HG03280 (cell line): Measurements from ENCODE around the gene MAN1A1.
"Not testable (repeated sequence)": the region's sequence is repeated elsewhere in the genome, so short reads cannot be mapped to it uniquely, and the experiment has no call there.

Experiments used
- ATAC-seq: cut with Tn5 transposase; IDR thresholded peaks from one replicate; pipeline ENCODE4 v1.9.1; 2021; ENCODE audit warnings: mild to moderate bottlenecking, moderate library complexity; ENCODE audit not compliant: unreplicated experiment

MAN1A1 gene

DNA sequence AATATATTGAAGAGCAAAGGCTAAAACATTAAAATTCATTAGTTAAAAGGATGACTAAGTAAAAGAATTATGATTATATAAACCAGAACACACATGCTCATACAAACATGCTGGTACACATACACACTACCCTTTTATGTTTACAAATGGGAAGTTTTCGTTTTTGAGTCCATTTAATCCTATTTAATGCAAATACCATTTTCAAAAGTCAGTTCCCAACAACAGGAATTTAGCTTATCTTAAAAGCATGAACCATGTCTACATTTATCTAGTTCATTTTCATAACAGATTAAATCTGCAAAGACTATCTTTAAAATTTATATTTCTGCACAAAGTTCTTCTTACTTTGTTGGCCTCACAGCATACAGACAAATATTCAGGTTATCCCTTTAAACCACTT lies 42.5 kb downstream of the MAN1A1 start:
- no peak for ATAC-seq

DNA sequence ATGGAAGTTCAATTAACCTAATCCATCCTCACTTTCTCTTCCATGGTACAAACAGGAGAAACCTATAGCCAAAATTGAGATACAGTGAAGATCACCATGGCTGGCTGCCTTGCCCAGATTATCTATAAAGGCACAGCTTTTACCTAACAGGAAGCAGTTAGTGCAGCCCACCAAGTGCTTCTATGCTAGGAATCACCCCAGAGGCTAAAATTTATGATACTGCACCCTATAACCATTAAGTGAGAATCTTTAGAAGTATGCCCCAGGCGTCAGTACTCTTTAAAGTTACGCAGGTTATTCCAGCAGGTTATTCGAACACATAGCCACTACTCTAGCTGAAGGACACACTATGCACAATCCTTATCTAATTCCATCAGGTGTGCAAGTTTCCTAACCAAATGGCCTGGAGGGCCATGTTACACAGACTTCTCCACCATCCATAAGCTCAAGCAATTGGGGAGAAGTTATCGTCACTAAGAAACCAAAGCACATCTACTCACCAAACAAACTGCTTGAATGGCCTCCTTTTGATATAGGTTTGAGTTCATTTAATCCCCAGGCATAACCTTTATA lies 43.1 kb downstream of the MAN1A1 start:
- no peak for ATAC-seq

DNA sequence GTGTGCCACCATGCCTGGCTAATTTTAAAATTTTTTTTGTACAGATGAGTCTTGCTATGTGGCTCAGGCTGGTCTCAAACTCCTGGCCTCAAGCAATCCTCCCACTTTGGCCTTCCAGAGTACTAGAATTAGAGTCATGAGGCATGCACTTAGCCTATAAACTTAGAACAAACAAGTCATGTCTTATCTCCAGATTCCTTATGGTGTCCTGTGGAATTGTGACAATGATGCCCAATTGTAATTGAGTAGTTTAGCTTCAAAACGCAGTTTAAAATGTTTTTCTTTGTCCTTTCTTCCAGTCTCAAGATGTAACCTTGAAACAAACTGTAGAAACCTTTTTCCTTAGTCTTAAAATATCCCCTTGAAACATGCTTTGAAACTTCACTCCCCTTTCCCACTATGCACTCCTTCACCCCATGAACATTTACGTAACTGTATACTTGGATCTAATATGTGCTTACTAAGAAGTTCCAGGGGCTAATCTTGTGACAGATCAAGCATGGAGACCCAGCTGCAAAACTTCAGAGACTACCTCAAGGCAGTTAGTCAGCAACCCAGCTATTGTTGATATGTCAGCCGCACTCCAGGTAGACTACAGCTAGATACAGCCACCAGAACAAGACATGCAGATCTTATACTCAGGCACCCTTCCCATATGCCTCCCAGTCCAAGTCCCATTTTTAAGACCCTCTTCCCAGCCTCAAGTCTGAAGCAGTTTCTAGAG lies 46.2 kb downstream of the MAN1A1 start:
- no peak for ATAC-seq

DNA sequence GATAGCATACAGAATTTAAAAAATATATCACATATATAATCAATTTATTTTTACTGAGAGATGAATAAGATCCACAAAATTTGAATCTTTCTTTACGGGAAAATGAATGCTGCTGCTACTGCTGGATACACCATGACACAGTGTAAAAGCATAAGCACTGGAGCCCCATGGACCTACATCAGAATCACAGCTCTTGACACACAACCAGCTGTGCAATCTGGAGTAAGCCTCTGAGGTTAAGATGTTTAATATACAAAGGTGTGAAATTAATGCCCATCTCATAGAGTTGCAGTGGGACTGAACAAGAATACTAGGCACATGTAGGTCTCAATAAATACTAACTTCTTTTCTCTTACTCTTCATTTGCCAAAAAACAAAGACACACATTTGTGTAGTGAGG lies 48.1 kb downstream of the MAN1A1 start:
- no peak for ATAC-seq

DNA sequence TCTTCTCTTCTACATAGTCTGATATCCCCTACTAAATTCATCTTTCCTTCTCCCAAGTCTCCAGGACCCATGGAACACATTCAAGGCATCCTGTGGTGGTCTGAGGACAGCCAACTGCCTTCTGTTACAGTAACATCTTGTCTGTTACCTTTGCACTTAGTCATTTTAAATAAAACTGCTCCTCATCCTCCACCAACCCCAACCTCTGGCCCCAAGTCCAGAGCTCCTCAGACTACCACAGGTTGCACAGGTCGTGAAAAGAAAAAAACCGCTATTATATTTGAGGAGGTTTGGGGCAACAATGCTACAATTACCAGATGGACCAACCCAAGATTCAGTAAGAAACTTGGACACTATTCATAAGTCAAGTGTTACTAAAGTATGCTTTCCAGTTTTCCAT lies 49.9 kb downstream of the MAN1A1 start:
- ATAC-seq = no peak

DNA sequence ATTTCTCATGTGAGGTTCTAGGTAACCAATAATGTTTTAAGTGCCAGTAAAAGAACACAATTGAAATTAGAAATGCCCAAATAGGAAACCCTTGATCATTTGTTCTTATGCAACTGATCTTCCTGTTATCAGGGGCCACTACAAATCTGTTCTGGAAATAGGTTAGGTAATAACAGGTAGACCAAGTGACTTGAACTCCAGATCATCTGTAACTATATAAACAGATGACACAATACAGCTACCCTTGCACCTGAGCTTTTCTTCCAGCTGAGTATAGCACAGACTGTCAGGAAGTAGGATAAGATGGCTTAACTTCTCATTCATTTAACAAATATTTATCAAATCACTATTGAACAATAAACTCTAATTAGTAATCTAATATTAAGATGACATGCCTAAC lies 52.5 kb downstream of the MAN1A1 start:
- ATAC-seq = no peak

DNA sequence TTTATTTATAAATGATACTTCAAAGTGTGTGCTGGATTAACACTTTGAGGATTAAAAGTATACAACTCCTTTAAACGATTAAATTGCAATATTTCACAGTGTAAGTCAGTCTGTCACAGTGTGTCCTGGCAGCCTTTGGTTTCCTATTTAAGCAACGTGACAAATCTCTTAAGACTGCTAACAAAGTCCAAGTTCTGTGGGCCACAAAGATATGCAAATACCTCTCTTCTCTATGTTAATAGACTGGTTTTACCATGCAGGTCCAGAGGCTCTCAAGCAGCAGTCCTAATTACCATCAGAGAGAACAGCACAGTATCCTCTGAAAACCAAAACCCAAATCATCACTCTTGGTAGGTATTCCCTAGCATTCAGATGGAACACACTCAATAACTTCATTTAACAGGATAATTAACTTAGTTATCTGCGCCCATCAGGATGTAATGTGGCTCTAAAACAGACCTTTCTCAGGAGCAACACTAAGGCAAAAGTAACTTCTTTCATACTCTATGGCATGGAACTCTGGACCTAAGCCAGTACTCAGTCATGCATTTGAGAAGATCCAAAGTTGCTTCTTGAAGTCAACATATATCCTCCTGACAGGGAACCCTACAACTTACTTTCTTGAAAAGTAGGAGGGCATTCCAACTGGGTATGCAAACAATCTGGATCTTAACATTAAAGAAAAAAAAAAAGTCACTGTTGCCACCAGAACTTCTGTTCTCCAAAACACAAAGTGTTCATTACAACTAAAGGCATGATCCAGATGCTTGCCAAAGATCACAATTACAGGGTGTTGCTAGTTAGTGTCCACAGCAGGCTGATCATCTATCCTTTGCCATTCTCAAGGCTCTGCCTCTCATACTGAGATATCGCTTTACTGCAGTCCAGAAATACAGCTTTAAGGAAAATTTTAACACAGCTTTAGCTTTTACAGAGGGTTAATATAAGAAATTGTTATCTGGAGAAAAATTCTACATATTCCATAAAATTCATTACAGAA lies 53.2 kb downstream of the MAN1A1 start:
- ATAC-seq = no peak

DNA sequence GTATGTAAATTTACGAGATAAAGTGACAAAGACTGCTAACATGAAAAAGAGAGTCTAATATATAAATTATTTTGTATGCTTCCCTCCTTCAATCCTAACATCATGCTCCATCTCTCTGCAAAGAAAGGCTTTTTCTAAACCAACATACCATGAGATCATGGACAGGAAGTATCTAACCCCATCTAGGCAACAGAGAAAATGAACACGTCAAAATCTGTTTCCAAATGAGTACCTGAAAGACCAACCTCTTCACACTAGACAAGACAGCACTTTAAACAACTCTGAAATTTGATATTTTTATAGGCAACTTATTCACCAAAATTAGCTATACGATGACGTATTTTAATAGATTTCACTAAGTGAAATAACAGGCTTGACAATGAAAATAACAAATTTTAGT lies 54.6 kb downstream of the MAN1A1 start:
- ATAC-seq = no peak

DNA sequence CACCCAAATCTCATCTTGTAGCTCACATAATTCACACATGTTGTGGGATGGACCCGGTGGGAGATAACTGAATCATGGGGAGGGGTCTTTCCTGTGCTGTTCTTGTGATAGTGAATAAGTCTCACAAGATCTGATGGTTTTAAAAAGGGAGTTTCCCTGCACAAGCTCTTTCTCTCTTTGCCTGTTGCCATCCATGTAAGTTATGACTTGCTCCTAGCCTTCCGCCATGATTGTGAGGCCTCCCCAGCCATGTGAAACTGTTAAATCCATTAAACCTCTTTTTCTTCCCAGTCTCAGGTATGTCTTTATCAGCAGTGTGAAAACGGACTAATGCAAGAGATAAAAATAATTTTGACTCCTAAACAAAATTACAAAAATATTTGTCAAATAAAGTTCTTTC lies 58.5 kb downstream of the MAN1A1 start:
- ATAC-seq = not testable (repeated sequence)

DNA sequence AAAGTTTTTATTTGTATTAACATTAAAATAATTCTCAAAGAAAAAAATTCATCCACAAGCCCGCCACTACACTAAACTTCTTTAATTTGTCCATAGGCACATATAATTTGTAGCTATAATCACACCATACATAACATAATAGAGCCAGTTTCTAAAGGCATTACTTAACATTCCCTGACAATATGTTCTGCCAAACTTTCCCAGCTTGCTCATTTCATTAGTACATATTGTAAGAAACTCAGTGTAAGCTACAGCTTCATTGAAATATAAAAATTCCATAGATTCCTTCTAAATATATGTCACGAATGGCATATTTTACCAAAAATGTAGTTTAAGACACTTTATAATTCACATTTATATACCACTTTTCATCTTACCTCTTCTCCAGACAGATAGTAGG lies 59.3 kb downstream of the MAN1A1 start:
- ATAC-seq = no peak

DNA sequence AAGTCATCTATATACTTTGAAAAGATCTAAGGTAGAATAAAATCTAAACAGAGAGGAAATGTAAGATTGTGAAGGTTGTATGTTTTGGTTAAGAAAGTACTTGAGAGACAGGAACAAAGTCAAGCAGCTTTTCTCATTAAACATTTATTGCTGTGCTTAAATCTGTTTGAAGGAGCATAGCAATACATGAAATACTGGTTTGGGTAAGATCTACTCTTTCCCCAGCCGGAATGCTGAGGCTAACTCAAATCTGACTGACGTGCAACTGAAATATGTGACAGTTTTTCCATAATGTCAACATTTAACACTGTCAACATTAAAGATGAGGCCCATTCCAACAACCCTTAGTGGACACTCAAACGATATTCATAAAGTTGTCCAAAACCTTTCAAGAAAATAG lies 59.9 kb downstream of the MAN1A1 start:
- ATAC-seq = no peak

DNA sequence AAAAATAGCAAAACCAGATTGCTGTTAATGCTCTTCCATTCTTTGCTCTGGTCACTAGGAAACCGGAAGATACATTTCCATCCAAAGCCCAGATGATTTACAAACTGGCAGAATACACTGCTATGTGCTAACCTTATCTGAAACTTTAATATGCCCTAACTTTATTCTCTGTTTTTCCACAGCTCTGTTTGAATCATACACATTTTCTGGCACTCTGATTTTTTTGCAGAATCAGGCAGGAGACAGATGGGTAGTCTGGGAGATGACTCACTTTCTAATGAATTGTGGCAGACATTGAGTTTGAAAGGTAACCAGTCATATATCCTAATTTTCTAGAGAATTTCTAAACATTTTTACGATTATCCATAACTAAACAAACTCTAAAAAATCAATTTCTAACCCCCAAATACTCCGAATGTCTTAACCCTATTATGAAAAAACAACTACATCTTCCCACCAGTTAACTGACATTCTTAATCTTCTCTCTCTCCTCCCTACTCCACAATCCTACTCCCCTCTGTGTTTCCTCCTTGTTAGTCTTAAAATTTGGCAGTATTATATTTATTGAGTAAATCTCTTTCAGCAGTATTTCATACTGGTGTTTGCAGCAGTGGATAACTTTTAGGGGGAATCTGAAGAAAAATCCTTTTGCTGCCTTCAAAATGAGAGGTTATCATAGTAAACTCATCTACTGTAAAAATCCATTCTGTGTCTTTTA lies 63.5 kb downstream of the MAN1A1 start:
- ATAC-seq = no peak

DNA sequence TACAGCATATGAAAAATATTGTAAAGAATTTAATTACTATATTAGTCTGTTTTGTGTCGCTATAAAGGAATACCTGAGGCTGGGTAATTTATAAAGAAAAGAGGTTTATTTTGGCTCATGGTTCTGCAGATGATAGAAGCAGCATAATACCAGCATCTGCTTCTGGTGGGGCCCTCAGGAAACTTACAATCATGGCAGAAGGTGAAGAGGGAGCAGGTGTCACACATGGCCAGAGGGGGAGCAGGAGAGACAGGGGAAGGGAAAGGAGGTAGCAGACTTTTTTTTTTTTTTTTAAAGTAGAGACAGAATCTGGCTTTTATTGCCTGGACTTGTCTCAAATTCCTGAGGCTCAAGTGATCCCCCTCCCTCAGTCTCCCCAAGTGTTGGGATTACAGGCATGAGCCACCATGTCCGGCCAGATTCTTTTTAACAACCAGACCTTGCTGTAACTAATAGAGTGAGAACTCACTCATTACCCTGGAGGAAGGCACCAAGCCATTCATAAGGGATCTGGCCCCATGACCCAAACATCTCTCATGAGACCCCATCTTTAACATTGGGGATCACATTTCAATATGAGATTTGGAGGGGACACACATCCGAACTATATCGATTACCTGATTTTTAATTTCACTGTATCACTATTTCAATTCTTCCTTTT lies 64.6 kb downstream of the MAN1A1 start:
- ATAC-seq = no peak

DNA sequence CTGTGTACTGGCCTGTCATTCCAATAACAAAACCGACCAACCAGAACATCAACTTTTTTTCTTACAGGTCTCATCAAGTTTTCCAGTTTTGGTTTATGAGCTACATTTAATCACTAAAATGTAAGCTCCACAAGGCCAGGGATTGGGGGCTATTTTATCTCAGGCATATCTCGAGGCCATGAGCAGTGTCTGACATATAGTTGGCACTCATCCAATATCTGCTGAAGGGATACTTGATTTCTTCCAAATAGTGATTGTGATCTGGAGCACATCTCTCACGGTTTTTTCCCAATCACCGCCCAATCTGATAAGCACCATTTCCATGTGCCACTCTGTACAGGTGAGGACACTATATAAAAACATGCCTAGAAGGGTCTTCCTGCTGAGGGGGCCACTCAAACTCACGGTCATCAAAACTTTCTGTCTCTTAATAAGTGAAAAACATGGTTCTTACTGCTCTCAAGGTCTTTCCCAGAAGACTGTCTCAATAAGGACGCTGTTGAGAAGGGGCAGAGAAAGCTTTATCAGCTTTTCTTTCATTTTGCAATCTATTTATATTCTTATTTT lies 65.5 kb downstream of the MAN1A1 start:
- ATAC-seq = no peak

DNA sequence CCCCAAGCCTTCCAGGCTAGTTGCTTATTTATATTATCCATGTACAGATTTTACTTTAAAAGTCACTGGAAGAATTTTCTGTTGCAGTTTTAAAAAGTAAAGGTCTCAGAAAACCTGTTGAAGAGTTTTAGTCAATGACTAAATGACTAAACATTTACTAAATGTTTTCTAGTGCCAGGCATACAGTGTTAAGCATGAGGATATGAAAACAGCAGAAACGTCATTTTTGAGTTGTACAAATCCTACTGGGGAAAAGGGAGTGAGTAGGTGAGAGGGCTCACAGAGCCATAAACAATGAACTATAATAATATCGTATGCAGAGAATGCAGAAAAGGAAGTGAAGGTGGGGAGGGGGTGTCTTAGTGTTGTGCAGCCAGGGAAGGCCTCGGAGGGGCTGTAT lies 66.3 kb downstream of the MAN1A1 start:
- ATAC-seq = no peak

DNA sequence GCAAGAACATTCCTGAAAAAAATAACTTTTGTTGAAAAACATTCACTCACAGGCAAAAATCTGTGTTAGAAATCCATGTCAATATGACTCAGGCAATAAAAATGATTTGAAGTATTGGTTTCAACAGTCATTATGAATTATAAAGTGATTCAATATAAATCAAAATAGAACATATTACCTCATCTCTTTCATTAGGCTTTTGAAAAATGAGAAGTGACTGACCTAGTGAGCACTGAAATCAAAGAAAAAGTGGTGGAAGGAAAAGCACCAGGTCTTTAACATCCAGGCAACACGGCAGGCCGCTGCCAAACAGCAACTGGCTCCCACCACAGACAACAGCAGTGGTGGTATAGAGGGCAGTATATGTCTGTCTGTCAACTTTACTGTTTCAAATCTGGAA lies 68.9 kb downstream of the MAN1A1 start:
- ATAC-seq = no peak

DNA sequence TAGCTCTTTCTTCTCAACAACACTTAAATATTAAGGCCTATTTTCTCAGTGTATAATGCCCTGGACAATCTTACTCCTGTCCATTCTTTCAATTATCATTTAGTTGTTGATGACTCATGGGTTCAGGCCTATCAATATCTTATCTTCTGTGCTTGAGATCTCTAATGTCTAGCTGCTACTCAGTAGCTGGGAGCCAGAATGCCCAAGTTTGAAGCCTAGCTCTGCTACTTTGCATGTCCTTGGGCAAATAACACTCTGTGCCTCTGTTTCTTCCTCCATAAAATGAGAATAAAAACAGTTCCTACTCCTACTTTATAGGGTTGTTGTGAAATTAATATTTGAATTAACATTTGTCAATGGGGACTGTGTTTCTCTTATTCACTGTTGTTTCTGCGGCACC lies 69.5 kb downstream of the MAN1A1 start:
- no peak for ATAC-seq

DNA sequence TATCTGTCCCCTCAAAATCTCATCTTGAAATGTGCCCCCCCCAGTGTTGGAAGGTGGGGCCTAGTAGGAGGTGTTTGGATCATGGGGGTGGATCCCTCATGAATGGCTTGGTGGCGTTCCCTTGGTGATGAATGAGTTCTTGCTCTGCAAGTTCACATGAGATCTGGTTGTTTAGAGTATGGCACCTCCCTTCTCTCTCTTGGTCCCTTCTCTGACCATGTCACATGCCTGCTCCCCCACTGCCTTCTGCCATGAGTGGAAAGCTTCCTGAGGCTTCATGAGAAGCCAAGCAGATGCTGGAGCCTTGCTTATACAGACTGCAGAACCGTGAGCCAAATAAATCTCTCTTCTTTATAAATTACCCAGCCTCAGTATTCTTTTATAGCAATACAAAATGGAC lies 70.9 kb downstream of the MAN1A1 start:
- ATAC-seq = no peak

DNA sequence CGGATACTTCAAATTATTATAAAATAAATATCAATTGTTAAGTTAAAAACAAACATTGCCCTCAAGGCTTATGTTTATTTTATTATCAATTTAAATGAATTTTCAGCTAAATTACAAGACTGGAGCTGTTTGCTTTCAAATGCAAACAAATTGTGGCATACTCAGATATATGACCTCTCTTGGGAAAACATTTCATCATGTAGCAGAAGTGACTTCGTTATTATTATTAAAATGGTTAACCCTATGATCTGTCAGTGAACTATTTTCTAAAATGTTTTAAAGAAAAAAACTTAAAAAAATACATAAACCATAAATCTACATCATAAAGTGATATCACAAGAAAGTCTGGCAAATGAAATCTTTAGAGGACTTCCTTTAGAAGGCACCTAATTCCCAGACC lies 72.5 kb downstream of the MAN1A1 start:
- no peak for ATAC-seq

DNA sequence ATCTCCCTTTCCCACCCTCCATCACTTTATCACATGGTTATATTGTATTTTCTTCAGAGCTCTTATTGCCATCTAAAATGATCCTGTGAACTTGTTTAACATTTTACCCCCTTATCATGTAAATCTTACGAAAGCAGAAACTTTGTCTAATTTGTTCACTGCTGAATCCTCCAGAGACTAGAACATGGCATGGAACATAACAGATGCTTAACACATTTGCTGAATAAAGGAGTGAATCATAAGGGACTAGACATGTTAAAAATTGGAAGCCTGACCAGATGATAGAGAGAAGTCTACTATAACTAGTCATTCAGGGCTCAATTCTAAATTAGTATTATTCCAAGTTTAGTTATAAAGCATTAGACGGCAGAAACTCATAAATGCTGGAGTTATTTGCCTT lies 73.3 kb downstream of the MAN1A1 start:
- ATAC-seq = no peak
